Dermis blood vessel endothelial cell (primary cell): ENCODE data around the gene PTPA. TPM values are rescaled to one million over a fixed set of nuclear protein-coding genes. Genes with fewer than 3 reads are reported as not detected.
"Not testable (repeated sequence)": the region's sequence is repeated elsewhere in the genome, so short reads cannot be mapped to it uniquely, and the experiment has no call there.

ENCODE experiments used
- DNase-seq: peaks from one replicate; pipeline ENCODE4 v3.0.0; 2010
- total RNA-seq: library from RNA; depleted of rRNA; stranded (reverse); fragments of >200 nt; gene quantifications from 2 replicates; pipeline ENCODE4 v1.2.3, GENCODE V29; 2014

The PTPA gene
- total RNA-seq, 1 donor from 2014 or later, result 80.0 TPM

DNA sequence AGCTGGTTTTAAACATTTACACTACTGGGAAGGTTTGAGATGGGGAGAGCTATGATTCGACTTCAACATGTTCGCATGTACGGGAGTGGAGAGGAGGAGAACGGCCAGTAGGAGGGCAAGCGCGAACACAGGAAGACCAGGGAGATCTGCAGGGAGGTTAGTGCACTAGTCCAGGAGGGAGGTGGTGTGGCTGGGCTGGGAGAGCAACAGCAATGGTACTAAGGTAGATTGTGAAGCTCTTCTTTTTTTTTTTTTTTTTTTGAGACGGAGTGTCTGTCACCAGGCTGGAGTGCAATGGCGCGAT, 50.3 kb downstream of the PTPA start:
- DNase-seq, result no peak

DNA sequence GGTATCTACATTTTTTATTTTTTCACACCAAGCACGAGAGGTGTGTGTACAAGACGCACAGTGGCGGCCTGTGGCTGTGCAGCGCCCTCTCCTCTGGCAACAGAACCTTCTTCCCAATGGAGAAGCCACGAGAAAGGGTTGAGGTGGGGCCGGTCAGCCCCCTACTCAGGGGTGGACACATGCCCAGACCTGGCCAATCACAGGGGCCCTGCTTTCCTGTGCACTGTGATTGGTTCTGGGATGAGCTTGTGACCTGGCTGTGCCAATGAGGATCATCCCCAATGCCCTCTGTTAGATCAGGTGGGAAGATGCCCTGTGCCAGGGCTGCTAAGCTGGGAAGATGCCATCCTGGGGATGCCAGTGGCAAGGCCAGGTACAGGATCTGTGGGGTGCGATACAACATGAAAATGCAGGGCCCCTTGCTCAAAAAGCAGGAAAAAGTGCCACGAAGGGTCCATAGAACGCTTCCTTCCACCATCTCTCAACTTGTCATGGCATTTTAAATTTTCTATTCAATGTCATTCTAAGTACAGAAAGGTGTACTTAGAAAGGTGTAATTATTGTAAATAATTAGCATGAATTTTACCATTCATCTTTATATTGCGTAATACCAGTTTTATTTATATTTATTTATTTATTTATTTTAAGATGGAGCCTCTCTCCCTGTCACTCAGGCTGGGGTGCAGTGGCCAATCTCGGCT, 51.4 kb downstream of the PTPA start:
- DNase-seq, result no peak

DNA sequence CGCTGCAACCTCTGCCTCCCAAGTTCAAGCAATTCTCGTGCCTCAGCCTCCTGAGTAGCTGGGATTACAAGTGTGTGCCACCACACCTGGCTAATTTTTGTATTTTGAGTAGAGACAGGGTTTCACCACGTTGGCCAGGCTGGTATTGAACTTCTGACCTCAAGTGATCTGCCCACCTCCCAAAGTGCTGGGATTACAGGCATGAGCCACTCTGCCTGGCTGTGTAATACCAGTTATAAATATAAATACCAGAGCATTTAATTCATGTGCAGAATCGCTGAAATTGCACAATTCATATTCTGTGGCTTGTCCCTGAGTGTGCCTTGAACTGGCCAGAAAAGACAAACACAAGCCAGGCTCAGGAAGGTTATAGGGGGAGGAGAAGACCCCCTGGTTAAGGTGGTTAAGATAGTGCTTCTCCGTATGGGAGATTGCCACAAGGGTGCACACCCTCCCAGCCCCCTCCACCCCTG, 52.0 kb downstream of the PTPA start:
- DNase-seq, result not testable (repeated sequence)

DNA sequence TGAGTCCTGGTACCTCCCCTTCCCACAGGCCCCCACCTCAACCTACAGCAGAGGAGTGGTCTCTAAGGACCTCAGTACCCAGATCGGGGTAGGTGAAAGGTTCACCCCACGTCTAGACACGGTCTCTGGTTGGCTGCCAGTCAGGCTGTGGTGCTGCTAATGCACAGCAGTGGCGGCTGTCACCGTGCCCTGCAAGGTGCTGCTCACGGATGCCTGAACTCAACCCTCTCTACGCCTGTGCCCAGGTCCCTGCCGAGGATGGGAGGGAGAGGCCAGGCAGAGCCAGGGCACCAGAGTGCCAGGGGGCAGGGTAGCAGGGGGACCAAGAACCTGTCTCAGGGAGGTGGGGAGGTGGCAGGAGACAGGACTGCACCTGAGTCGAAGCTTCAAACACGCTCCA, 52.5 kb downstream of the PTPA start:
- DNase-seq, result no peak

DNA sequence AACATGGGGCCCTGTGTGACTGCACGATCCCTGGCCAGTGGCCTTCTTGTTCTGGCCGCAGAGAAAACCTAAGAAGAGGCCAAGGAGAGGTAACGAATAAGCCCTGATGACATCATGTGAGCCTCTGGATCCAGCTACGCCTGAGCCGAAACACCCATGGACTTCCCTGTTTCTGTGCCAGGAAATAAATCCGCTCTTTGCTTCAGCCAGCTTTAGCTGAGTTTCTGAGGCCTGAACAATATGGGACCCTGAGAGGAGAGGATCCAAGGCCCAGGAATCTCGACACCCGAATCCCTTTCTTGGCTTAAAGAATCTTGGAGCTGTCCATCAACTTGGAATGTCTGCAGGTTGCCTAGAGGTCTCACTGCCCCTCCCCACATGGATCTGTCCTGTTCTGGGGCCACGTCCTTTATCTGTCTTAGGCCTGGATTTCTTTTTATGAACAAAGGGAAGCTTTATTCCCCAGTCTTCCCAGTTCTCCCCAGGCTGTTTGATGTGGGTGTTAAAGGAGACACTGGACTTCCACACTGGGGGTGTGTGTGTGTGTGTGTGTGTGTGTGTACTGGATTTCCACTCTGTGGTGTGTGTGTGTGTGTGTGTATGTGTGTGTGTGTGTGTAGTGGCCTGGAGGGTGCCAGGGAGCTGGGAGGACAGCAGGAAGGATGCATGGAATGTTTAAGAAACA, 53.2 kb downstream of the PTPA start:
- no peak for DNase-seq

DNA sequence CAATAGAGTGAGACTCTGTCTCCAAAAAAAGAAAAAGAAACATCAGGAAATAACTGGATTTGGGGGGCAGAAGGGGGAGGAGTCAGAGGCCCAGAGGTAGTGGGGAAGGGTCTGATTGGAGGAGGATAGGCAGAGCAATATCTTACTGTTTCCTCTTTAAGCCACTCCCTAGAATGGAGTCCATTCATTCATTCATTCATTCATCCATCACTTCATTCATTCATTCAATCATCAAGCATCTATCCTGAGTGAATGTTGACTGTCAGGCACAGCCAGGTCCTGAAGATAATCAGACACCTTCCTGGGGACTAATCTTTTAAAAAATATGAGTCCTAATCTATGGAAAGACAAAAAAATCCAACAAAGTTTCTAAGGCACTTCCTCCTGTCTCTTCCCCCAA, 54.0 kb downstream of the PTPA start:
- DNase-seq, result no peak

DNA sequence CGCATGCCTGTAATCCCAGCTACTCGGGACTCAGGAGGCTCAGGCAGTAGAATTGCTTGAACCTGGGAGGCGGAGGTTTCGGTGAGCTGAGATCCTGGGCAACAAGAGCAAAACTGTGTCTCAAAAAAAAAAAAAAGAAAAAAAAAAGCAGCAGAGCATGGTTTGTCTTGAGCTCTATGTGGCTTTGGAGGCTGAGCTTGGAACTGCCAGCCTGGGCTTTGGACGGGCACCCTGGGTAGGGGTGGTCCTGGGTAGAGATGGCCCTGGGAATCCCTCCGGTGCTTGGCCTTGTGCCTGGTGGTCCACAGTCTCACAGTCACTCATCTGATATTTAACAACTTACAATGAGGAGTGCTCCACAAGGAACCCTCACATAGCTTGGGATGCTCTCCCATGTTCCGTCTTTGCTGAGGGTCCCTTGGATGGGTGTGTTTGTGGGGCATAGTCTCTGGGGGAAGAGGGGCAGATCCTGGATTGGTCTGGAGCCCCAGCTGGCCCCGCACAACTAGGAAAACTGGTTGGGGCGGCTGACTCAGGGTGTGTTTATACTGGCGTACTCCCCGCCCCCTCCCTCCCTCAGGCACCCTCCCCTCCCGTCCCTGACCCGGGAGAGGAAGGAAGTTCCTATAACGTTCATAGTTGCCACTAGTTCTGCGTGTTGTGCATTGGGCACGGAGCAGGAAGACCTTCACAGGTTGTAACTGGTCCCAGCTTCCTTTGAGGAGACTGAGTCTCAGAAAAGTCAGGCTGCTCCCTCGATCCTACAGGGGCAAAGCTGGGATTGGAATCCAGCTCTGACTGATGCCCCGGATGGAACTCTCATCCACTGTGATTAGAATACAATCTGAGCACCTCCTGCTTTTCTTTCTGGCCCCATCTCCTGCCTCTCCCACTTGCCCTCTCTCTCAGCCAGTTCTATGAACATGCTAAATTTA, 55.7 kb downstream of the PTPA start:
- peak; percentile 81 for DNase-seq

DNA sequence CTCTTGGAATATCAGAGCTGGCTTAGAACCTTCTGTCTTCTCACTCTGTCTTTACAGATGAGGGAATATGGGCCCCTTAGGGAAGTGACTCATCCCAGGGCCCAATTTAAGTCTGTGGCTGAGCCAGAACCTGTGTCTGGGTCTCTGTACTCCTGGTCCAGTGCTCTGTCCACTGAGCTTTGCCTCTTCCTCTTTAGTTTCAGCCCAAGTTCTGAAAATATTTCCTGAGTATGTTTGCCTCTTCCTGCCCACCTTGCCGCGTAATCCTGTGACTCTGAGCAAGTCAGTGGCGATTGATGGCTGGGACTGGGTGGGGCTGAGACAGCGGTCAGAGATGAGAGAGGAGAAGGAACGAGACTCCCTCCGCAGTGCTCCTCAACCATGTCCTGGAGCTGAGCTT, 59.0 kb downstream of the PTPA start:
- DNase-seq, result peak; percentile 44

DNA sequence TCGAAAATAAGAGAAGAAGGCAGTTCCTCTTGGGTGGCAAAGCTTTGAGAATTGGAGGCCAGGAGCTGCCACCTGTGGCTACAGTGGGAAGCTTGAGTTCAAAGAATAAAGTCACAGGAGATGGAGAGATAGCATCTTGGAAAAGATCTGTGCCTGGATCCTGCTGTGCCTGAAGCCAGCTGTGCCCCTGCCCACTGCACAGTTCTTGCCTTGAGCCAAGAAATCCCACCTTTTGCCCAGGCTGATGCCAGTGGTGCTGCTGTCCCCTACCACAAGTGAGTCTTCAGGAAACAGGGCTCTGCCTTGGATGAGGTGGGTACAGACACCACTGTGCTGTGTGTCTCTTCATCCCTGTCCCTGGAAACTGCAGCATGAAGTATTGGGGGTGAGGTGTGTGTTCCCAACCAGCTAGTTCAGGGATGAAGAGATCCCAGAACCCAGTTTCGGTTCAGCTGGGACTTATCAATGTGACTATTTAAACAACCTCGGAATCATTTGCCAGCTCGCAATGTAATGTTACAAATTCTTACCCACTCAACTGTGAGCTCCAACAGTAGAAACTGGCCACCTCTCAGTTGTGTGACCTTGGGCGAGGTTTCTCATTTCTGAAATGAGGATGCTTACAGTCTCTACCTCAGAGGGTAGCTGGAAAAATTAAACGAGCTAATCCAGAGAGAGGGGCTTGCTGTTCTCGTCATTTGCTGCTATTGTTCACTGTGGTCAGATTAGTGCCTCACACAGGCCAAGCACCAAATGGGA, 61.0 kb downstream of the PTPA start:
- DNase-seq, result no peak

DNA sequence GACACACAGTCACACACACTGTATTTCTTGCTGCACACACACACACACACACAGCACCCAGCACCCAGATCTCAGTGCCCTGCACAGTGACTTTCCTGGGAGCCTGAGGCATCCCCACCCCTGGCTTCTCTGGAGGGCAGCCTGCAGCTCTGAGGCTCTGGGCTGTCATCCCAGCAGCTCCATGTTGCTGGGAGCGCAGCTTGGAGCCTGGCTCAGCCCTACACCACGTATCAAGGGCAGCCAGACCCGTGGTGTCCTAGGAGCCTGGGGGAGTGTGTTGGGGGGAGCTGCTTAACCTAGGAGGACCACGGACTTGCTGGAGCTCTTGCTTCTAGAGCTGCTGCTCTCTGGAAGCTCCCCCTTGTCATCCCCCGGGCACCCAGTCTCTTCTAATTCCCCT, 61.6 kb downstream of the PTPA start:
- no peak for DNase-seq

DNA sequence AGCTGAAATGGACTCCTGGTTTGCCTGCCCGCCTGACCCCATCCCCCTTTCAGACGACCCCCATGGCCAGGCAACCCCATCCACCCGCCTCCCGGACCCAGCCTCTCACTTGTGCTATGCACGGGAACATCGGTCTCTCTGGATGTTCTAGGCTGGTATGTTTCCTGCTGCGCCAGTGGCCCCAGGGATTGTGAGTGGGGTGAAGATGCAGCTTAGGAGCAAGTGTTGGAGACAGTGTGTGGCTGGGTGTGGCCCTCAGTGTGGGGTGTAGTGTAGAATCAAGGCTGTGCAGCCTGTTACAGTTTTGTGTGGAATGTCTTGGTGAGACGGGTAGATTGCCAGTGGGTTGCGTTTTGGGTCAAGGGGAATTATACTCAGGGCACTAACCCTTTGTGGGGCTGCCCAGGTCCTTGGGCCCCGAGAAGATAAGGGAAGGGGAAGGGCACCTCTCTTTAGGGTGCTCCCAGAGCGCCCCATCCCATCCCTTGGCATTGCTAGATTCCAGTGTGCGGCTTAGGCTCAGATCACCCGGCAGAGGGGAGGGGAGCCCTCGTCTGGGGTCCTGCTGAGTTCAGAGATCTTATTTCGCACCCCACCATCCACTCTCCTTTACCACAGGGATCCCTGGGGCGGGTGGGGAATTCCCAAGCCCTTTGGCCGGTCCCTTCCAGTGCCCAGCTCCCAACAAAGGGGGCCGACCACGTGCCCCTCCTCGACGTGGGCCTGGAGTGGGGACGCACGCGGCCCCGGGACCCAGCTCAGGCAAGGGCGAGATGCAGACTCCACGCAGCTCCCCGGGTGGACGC, 62.3 kb downstream of the PTPA start:
- no peak for DNase-seq

DNA sequence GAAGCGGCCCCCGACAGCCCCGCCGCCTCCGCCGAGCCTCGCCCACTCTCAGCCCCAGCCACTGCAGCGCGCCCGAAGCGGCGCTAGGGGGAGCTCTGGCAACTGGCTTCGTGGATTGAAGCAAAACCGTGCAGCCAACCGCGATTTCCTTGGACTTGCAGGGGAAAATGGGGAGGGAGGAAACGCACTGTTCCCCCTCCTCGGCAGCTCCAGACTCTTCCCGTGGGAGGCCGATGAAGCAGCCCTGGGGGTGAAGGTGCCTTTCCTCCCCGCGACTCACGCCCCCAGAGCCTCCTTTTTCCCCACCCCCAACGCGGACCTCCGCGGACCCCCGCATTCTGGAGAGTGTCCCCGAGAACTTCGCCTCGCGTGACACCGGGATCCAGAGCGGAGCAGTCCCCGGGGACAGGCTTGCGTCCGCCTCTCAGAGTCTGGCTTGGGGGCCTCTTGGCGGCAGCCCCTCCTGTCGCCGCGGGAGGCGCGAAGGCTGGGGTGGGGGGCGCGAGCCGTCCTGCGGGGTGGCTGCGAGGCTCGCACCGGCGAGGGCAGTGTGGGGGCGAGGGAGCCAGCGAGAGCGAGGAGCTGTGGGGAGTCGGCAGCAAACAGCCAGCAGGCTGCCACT, 63.0 kb downstream of the PTPA start:
- peak; percentile 94 for DNase-seq

DNA sequence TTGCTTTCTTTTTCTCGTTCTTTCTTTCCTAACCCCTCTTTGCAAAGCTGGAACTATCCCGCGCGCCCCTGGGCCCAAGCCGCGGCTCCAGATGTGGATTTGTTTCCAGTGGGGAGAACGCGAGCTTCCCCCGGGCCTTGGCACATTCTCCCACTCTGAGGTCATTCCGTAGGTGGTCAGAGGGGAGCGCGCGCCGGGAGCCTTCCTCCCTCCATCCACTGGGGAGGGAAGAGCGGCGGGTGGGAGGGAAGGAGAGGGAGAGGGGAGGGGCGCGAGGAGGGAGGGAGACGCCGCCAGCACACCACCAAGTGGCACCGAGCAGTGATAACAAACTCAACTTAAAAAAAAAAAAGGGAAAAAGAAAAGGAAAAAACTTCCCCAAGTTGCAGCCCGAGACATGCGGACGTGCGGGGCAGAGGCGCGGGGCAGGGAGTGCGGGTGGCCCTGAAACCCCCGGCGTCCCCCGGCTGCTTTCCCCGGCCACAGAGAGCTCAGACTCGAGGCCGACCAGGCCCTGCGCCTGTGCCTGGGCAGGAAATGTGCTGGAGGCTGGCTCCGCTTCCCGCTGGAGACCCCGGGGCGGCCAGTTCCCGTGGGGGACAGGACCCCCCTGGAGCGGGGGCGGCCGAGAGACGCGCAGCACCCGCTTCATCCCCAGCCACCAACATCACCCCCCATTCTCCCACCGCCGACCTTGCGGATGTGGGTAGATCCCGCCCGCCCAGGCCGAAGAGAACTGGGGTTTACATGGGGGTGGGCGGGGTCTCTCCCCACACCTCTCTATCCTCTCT, 63.7 kb downstream of the PTPA start:
- peak; percentile 81 for DNase-seq

DNA sequence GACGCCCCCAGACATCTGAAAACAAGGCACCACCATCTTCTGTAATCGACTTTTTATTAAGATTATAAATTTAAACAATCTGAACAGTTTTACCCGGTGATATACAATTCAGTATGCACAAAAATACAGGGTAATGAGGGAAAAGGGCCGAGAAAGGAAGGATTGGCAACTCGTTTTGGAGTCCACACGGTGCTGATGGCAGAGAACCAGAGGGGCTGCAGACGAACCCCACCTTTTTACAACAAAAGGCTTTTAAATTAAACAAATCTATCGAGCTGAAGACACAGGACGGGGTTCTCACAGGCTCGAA, 64.3 kb downstream of the PTPA start:
- DNase-seq, result no peak

DNA sequence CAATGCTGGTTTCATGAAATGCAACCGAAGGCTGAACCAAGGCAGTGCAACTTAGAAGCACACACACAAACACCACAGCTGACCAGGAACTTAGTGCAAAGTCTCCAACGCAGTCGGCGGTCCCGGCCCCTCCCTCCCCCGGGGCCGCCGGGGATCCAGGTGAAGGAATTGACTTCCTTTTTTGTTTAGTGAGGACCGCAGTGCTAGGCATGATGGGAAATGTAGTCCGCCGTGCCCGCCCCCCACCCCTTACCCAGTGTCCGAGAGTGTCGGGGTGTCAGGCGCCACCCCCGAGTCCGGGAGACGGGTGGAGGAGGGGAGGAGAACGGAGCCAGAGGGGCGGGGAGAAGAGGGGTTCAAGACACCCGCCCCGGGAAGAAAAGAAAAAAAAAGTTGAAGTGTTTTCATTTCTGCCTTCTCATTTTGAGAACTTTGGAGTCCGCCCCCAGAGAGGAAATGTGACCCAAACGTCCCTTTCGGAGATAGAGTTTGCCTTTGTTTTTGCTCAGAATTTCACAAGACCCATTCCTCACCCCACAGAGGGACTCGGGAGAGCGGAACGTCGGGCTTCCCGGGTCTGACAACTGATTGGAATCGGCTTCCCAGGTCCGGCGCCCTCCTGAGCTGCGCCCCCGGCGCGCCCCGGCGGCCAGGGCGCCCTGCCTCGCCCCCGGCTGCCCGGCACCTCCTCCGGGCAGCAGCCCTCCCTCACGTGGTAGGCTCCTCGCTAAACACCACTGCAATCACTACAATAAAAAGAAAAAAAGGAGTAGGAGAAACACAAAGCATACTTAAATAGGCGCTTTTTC, 64.8 kb downstream of the PTPA start:
- peak; percentile 84 for DNase-seq

DNA sequence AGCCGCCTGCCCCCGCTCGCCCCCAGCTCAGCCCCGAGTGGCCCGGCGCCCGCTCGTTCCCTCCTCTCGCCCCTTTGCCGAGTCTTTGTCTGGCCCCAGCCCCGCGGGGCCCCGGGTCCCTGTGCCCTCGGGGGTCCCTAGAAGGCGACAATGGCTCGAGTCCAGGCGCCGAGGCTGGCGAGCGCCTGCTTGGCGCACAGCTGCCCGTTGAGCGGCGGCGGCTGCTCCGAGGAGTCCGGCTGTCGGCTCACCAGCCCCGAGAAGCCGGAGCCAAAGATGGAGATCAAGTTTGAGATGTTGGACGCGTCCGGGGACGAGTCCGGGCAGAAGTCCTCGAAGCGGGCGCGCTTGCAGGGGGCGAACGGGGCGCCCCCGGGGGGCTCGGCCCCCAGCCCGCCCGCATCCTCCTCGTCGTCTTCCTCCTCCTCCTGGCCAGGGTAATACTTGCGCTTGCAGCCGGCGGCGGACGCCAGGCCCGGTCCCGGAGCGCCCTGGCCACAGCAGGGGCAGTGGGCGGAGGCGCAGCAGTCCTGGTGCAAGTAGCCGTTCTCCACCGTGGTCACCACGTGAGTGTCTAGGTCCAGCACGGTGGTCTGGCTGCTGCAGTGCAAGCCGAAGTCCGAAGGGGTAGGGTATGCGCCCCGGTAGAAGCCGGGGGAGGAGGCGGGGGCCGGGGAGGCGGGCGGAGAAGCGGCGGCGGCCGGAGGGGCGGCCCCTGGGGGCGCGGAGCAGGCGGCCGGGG, 65.7 kb downstream of the PTPA start:
- peak; percentile 74 for DNase-seq

DNA sequence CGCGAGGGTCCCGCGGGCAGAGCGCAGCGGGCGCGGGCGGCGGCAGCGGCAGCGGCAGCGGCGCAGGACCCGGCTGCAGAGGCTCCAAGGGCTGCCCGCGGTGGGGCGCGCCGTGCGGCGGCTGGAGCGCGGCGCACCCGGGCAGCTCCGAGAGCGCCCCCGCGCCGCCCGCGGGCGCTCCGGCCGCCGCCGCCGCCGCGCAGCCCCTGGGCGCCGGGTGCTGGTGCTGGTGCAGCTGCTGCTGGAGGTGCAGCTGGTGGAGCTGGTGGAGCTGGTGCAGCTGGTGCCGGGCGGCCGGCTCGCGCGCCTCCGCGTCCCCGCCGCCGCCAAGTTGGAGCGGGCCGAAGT, 66.2 kb downstream of the PTPA start:
- DNase-seq, result peak; percentile 50

DNA sequence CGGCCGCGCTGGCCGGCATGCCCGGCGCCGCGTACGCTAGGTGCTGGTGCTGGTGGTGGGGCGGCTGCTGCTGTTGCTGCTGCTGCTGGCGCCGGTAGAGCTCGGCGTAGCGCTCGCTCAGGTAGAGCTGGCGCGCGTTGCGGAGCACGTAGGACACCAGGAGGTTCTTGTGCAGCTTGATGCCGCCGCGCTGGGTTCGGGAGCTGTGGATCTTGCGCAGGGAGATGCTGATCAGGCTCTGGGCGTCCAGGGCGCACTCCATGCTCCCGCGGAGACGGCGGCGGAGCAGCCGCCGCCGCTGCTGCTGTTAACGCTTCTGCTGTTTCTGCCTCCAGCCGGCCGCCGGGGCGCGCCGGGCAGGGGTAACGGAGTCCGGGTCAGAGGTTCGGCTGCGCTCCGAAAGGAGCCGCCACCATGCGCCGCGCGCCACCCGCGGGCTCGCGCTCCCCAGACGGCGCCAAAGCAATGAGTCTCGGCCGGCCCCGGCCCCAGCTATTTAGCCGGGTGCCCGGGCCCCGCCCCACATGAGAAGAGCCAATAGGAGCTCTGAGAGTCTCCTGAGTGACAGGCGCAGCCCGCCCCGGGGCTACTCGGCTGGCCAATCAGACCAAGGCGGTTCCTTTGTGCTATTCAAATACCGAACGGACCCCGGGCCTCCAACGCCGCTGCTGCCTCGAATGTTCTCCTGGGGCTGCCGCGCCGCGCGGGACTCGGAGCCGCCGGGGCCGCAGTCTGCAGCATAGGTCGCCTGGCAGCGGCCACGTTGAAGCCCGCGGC, 66.8 kb downstream of the PTPA start, which contains the start of gene IER5L:
Gene IER5L, minus strand, starts transcription at position 471 of the 777 bp plus-strand sequence. Its CDS starts 209 bp downstream, at position 262.
- DNase-seq, result peak; percentile 96
